C4-2B (cell line): ENCODE measurements around the gene IFITM5.
"Not testable (repeated sequence)": the region's sequence is repeated elsewhere in the genome, so short reads cannot be mapped to it uniquely, and the experiment has no call there.

Source experiments
- CTCF ChIP-seq: fragments of 450-650 bp; conservative IDR thresholded peaks from 2 replicates; pipeline ENCODE4 v1.5.1; 2017; ENCODE audit warnings: mild to moderate bottlenecking
- ZFX ChIP-seq: fragments of 450-650 bp; IDR thresholded peaks from 2 replicates; pipeline ENCODE4 v1.6.1; 2017

GRCh38 chr11:317668-318404 is 18.5 kb upstream of the IFITM5 start:
- not testable (repeated sequence) for TF ChIP-seq CTCF, ZFX
